GM19397 (cell line): ENCODE data around the gene NSF.
"Not testable (repeated sequence)": the region's sequence is repeated elsewhere in the genome, so short reads cannot be mapped to it uniquely, and the experiment has no call there.

Experiments used
- ATAC-seq: cut with Tn5 transposase; IDR thresholded peaks from one replicate; pipeline ENCODE4 v1.9.1; 2021; ENCODE audit warnings: mild to moderate bottlenecking, moderate library complexity; ENCODE audit not compliant: unreplicated experiment

The NSF gene

GRCh38 chr17:46751425-46751824 lies 161.0 kb downstream of the NSF start:
- ATAC-seq: no peak

- ATAC-seq: no peak
Observed at GRCh38 chr17:46753776-46754175, 163.3 kb downstream of the NSF start.

- no peak for ATAC-seq
Observed at GRCh38 chr17:46756081-46756735, 165.7 kb downstream of the NSF start.

GRCh38 chr17:46756861-46757260 lies 166.4 kb downstream of the NSF start:
- ATAC-seq: no peak

- ATAC-seq: not testable (repeated sequence)
Observed at GRCh38 chr17:46757588-46757987, 167.1 kb downstream of the NSF start.

GRCh38 chr17:46758614-46759013 lies 168.1 kb downstream of the NSF start:
- no peak for ATAC-seq

GRCh38 chr17:46759141-46759540 lies 168.7 kb downstream of the NSF start:
- no peak for ATAC-seq

- ATAC-seq: no peak
Observed at GRCh38 chr17:46763416-46763815, 172.9 kb downstream of the NSF start.

- no peak for ATAC-seq
Observed at GRCh38 chr17:46764000-46764708, 173.7 kb downstream of the NSF start.

- ATAC-seq: no peak
Observed at GRCh38 chr17:46764709-46765401, 174.4 kb downstream of the NSF start.

- ATAC-seq: no peak
Observed at GRCh38 chr17:46765453-46765852, 175.0 kb downstream of the NSF start.

- ATAC-seq: no peak
Observed at GRCh38 chr17:46766493-46767491, 176.3 kb downstream of the NSF start.

- no peak for ATAC-seq
Observed at GRCh38 chr17:46768540-46768870, 178.0 kb downstream of the NSF start.

- not testable (repeated sequence) for ATAC-seq
Observed at GRCh38 chr17:46768896-46769295, 178.4 kb downstream of the NSF start.

GRCh38 chr17:46769531-46770438 lies 179.3 kb downstream of the NSF start:
- no peak for ATAC-seq

- no peak for ATAC-seq
Observed at GRCh38 chr17:46770439-46770817, 180.0 kb downstream of the NSF start.

GRCh38 chr17:46770818-46771560 lies 180.5 kb downstream of the NSF start:
- no peak for ATAC-seq

GRCh38 chr17:46771561-46772474 lies 181.3 kb downstream of the NSF start:
- no peak for ATAC-seq
